ENCODE data around the gene FBXL12.

Gene FBXL12

DNA sequence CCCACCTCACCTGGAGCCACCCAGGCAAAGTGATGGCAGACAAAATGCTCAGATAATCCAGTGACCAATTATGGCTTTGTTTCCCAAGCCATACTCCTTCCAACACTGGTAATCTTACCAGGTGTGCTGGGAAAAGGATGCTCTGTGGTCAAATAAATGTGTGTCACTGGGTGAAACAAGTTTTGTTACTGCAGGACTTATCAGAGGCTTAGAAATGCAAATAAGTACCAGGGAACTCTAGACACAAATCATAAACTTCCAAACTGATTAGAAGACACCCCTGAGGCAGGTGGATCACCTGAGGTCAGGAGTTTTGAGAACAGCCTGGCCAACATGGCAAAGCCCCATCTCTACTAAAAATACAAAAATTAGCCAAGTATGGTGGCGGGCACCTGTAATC lies 42.6 kb upstream of the FBXL12 start:
- TF ChIP-seq, protein P1, sequence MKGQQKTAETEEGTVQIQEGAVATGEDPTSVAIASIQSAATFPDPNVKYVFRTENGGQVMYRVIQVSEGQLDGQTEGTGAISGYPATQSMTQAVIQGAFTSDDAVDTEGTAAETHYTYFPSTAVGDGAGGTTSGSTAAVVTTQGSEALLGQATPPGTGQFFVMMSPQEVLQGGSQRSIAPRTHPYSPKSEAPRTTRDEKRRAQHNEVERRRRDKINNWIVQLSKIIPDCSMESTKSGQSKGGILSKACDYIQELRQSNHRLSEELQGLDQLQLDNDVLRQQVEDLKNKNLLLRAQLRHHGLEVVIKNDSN (IDR thresholded peaks at IDR 0.05) = no peak
- TF ChIP-seq RAD21 (IDR thresholded peaks at IDR 0.05; ENCODE audit: low read depth) (no peak), EGR1 (IDR thresholded peaks at IDR 0.05) (no peak), YY1 (IDR thresholded peaks at IDR 0.05; ENCODE audit: low read depth) (no peak), ZBTB7A (IDR thresholded peaks at IDR 0.05; ENCODE audit: low read depth) (no peak), NFIC (IDR thresholded peaks at IDR 0.05) (no peak), CEBPB (IDR thresholded peaks at IDR 0.05) (no peak), FOXM1 (IDR thresholded peaks at IDR 0.05; ENCODE audit: borderline replicate concordance, low read depth) (no peak), CREB1 (IDR thresholded peaks at IDR 0.05; ENCODE audit: low read depth) (no peak)
- TF ChIP-seq, protein P2, sequence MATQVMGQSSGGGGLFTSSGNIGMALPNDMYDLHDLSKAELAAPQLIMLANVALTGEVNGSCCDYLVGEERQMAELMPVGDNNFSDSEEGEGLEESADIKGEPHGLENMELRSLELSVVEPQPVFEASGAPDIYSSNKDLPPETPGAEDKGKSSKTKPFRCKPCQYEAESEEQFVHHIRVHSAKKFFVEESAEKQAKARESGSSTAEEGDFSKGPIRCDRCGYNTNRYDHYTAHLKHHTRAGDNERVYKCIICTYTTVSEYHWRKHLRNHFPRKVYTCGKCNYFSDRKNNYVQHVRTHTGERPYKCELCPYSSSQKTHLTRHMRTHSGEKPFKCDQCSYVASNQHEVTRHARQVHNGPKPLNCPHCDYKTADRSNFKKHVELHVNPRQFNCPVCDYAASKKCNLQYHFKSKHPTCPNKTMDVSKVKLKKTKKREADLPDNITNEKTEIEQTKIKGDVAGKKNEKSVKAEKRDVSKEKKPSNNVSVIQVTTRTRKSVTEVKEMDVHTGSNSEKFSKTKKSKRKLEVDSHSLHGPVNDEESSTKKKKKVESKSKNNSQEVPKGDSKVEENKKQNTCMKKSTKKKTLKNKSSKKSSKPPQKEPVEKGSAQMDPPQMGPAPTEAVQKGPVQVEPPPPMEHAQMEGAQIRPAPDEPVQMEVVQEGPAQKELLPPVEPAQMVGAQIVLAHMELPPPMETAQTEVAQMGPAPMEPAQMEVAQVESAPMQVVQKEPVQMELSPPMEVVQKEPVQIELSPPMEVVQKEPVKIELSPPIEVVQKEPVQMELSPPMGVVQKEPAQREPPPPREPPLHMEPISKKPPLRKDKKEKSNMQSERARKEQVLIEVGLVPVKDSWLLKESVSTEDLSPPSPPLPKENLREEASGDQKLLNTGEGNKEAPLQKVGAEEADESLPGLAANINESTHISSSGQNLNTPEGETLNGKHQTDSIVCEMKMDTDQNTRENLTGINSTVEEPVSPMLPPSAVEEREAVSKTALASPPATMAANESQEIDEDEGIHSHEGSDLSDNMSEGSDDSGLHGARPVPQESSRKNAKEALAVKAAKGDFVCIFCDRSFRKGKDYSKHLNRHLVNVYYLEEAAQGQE (IDR thresholded peaks at IDR 0.05; ENCODE audit: low read depth) = no peak
- TF ChIP-seq, protein P3, sequence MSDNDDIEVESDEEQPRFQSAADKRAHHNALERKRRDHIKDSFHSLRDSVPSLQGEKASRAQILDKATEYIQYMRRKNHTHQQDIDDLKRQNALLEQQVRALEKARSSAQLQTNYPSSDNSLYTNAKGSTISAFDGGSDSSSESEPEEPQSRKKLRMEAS (IDR thresholded peaks at IDR 0.05) = no peak

DNA sequence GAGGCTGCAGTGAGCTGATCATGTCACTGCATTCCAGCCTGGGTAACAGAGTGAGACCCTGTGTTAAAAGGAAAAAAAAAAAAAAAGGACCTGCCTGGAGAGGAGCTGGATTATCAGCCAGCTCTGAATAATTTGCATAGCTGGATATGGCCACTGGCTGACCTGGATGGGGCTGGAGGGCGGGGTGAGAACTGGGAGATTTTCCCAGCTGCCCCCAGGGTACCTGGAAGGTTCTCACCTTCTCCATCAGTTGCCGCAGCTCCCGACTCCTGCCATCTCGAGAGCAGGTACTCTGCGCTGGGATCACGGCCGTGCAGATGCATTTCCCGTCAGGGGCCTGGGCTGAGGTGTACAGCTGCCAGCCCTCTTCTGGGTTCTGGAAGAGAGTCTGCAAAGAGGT lies 41.5 kb upstream of the FBXL12 start:
- TF ChIP-seq NFIC (IDR thresholded peaks at IDR 0.05) = no peak
- no peak for TF ChIP-seq CEBPB (IDR thresholded peaks at IDR 0.05)
- no peak for TF ChIP-seq ZBTB7A (IDR thresholded peaks at IDR 0.05; ENCODE audit: low read depth)
- TF ChIP-seq, protein P3 (IDR thresholded peaks at IDR 0.05) = no peak
- TF ChIP-seq, protein P2 (IDR thresholded peaks at IDR 0.05; ENCODE audit: low read depth) = no peak

DNA sequence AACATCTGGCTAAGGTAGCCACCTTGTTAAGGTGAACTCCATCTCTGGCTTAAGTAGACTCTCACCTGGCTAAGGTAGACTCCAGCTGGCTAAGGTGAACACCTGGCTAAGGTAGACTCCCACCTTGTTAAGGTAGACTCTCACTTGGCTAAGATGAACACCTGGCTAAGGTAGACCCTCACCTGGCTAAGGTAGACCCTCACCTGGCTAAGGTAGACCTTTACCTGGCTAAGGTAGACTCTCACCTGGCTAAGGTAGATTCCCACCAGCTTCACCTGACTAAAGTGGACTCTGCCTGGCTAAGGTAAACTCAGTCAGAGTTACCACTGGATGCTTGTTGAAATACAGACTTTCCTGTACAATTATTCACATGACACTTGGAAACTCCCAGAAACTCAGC lies 39.9 kb upstream of the FBXL12 start:
- TF ChIP-seq CREB1 (IDR thresholded peaks at IDR 0.05; ENCODE audit: low read depth) (no peak), EGR1 (IDR thresholded peaks at IDR 0.05) (no peak), TEAD4 (IDR thresholded peaks at IDR 0.05) (no peak), TCF12 (IDR thresholded peaks at IDR 0.05; ENCODE audit: low read depth) (no peak), TAF1 (IDR thresholded peaks at IDR 0.05; ENCODE audit: low read depth) (no peak), YY1 (IDR thresholded peaks at IDR 0.05; ENCODE audit: low read depth) (no peak), ZBTB7A (IDR thresholded peaks at IDR 0.05; ENCODE audit: low read depth) (no peak), CEBPB (IDR thresholded peaks at IDR 0.05) (no peak), EP300 (IDR thresholded peaks at IDR 0.05; ENCODE audit: borderline replicate concordance) (no peak), RAD21 (IDR thresholded peaks at IDR 0.05; ENCODE audit: low read depth) (no peak), NFIC (IDR thresholded peaks at IDR 0.05) (no peak), FOXM1 (IDR thresholded peaks at IDR 0.05; ENCODE audit: borderline replicate concordance, low read depth) (no peak)
- TF ChIP-seq, protein P3 (IDR thresholded peaks at IDR 0.05) = no peak
- TF ChIP-seq, protein P2 (IDR thresholded peaks at IDR 0.05; ENCODE audit: low read depth) = no peak
- TF ChIP-seq, protein P1 (IDR thresholded peaks at IDR 0.05) = no peak

DNA sequence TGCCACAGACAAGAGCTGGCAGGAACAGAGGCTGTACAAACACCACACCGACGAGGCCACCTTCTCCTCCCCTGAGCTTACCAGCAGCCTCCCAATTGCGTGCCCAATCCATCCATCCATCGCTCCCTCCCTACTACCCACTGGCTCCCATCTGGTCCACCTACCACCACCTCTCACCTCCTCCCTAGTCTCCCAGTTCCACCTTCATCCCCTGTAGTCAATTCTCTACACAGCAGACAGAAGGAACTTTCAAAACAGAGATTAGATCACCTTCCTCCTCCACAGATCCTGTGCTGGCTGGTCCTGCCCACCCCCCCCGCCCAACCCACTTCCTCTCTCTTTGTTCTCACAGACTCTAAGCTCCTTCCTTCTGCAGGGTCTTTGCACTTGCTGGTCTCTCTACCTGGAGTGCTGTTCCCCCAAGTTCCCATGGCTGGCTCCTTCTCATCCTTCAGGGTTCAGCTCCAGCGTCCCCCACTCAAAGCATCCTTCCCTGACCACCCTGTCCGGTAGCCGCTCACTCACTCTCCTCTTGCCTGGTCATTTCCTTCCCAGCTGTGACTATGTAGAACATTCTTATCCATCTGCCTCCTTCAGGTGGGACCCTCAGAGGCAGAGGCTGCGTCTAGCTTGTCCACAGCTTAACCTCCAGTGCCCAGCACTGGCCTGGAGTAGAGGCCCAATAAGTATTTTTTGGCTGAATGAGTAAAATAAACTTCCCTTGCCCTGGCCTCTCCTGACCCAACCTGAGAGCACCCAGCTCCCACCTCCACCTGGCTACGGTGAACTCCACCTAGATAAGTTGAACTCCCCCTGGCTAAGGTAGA lies 39.3 kb upstream of the FBXL12 start:
- no peak for TF ChIP-seq CEBPB (IDR thresholded peaks at IDR 0.05)
- no peak for TF ChIP-seq EP300 (IDR thresholded peaks at IDR 0.05; ENCODE audit: borderline replicate concordance)
- TF ChIP-seq TCF12 (IDR thresholded peaks at IDR 0.05; ENCODE audit: low read depth) = no peak
- TF ChIP-seq NFIC (IDR thresholded peaks at IDR 0.05) = no peak
- TF ChIP-seq TEAD4 (IDR thresholded peaks at IDR 0.05) = no peak
- TF ChIP-seq ZBTB7A (IDR thresholded peaks at IDR 0.05; ENCODE audit: low read depth) = no peak

Measured in Ishikawa (cell line).